ENCODE data around the gene ACKR1. TPM values are rescaled to one million over a fixed set of nuclear protein-coding genes. Genes with fewer than 3 reads are reported as not detected.

The ACKR1 gene
- total RNA-seq, 4 donors from 2014 or later = 128 to 363 (median 212) TPM

- Histone ChIP-seq H3K36me3 (peaks cover 0 to 46% (median 0%) of the 10 kb centered on the region in 3 donors), H3K27me3 (no peaks in the 10 kb centered on the region), H3K4me3 (peak overlapping the region in 1 of 4 donors; percentile 24), H3K27ac (peak overlapping the region in 3 of 4 donors; percentile 42 to 53 (median 42)), H3K9me3 (no peaks in the 10 kb centered on the region), H3K4me1 (peaks cover 0 to 18% (median 4%) of the 10 kb centered on the region in 4 donors)
- WGBS, 2 donors = 36 to 41% methylated on average over 12 of the region's 12 CpGs
- DNase-seq (ENCODE audit: low spot score in 2 of 2) = peak; percentile 55 to 93
- TF ChIP-seq EP300 (IDR thresholded peaks at IDR 0.05) = peak in 1 of 2 donors; percentile 28
- peak; percentile 73 to 93 (median 86) for TF ChIP-seq CTCF (IDR thresholded peaks at IDR 0.05)
- no peak for TF ChIP-seq POLR2A (IDR thresholded peaks at IDR 0.05)
These were observed 6.8 kb upstream of the ACKR1 start for GRCh38 chr1:159197561-159198557.

GRCh38 chr1:159199901-159200300 lies 4.8 kb upstream of the ACKR1 start:
- TF ChIP-seq POLR2A (IDR thresholded peaks at IDR 0.05) (no peak), CTCF (IDR thresholded peaks at IDR 0.05) (no peak), EP300 (IDR thresholded peaks at IDR 0.05) (no peak)
- H3K4me1 ChIP-seq = peaks cover 0 to 18% (median 4%) of the 10 kb centered on the region in 4 donors
- no peak for DNase-seq (ENCODE audit: low spot score in 2 of 2)
- 70 to 77% methylated on average over 5 of the region's 5 CpGs for WGBS, 2 donors
- H3K27me3 ChIP-seq = no peaks in the 10 kb centered on the region
- peak overlapping the region in 1 of 4 donors; percentile 24 for H3K4me3 ChIP-seq
- peaks cover 0 to 27% (median 0%) of the 10 kb centered on the region in 3 donors for H3K36me3 ChIP-seq
- H3K9me3 ChIP-seq = no peaks in the 10 kb centered on the region
- H3K27ac ChIP-seq = peak overlapping the region in 1 of 4 donors; percentile 15

- 53 to 58% methylated on average over 17 to 18 of the region's 18 CpGs for WGBS, 2 donors
- Histone ChIP-seq H3K27ac (peak overlapping the region in 1 of 4 donors; percentile 38), H3K27me3 (no peaks in the 10 kb centered on the region), H3K9me3 (no peaks in the 10 kb centered on the region), H3K36me3 (peaks cover 0 to 27% (median 0%) of the 10 kb centered on the region in 3 donors), H3K4me1 (peaks cover 0 to 18% (median 4%) of the 10 kb centered on the region in 4 donors), H3K4me3 (peak overlapping the region in 1 of 4 donors; percentile 24)
- TF ChIP-seq POLR2A (IDR thresholded peaks at IDR 0.05) (no peak), CTCF (IDR thresholded peaks at IDR 0.05) (no peak), EP300 (IDR thresholded peaks at IDR 0.05) (no peak)
- DNase-seq (ENCODE audit: low spot score in 2 of 2) = no peak
These were observed 3.9 kb upstream of the ACKR1 start for GRCh38 chr1:159200769-159201168.

- H3K36me3 ChIP-seq = peaks cover 0 to 27% (median 0%) of the 10 kb centered on the region in 3 donors
- peaks cover 0 to 18% (median 4%) of the 10 kb centered on the region in 4 donors for H3K4me1 ChIP-seq
- H3K9me3 ChIP-seq = no peaks in the 10 kb centered on the region
- no peak for TF ChIP-seq CTCF (IDR thresholded peaks at IDR 0.05)
- no peak for TF ChIP-seq POLR2A (IDR thresholded peaks at IDR 0.05)
- TF ChIP-seq EP300 (IDR thresholded peaks at IDR 0.05) = no peak
- no peaks in the 10 kb centered on the region for H3K27me3 ChIP-seq
- peak overlapping the region in 1 of 4 donors; percentile 24 for H3K4me3 ChIP-seq
- peak overlapping the region in 1 of 4 donors; percentile 38 for H3K27ac ChIP-seq
- 29 to 38% methylated on average over 5 of the region's 5 CpGs for WGBS, 2 donors
- no peak for DNase-seq (ENCODE audit: low spot score in 2 of 2)
These were observed 3.0 kb upstream of the ACKR1 start for GRCh38 chr1:159201642-159202041.

- WGBS, 2 donors = 60 to 65% methylated on average over 6 of the region's 6 CpGs
These were observed 1.1 kb upstream of the ACKR1 start for GRCh38 chr1:159203610-159204009.

More at GRCh38 chr1:159203610-159204009, 1.1 kb upstream of the ACKR1 start:
- Histone ChIP-seq H3K9me3 (no peaks in the 10 kb centered on the region), H3K27me3 (peaks cover 0 to 3% of the 10 kb centered on the region in 2 donors), H3K4me1 (peaks cover 0 to 14% (median under 1%) of the 10 kb centered on the region in 4 donors), H3K36me3 (peaks cover 0 to 22% (median 0%) of the 10 kb centered on the region in 3 donors), H3K27ac (peak overlapping the region in 1 of 4 donors; percentile 24), H3K4me3 (no peak overlapping the region)
- DNase-seq (ENCODE audit: low spot score in 2 of 2) = no peak
- TF ChIP-seq CTCF (IDR thresholded peaks at IDR 0.05) = no peak
- no peak for TF ChIP-seq EP300 (IDR thresholded peaks at IDR 0.05)
